T-cell (primary cell): Measurements from ENCODE around the gene PLEKHG5. TPM values are rescaled to one million over a fixed set of nuclear protein-coding genes. Genes with fewer than 3 reads are reported as not detected.
A peak's percentile ranks its signal among the peaks of the same experiment; 100 is the strongest.

Experiments used
- ATAC-seq, 4 experiments: fragments of 200-7000 bp in 3 of 4; fragments of 150-1000 bp in 1 of 4; cut with Tn5 transposase; replicated peaks in 1 of 4; 1 replicate in 3 of 4; 2 replicates in 1 of 4; pipeline ENCODE4 v1.10.0; 2021; ENCODE audit warnings: moderate library complexity in 3 of 4, mild to moderate bottlenecking in 2 of 4, moderate number of reproducible peaks in 1 of 4
- CTCF ChIA-PET, 2 donors: fragments of 300-600 bp; sonication (Branson Sonifier 250); formaldehyde crosslinking; loops; one replicate each; lab custom pipeline; 2022; ENCODE audit warnings: antibody characterized with exemption in 2 of 2; lab: Charles Lee
- POLR2A ChIA-PET, 2 donors: fragments of 300-600 bp; sonication (Branson Sonifier 250); formaldehyde crosslinking; loops; one replicate each; lab custom pipeline; 2022; ENCODE audit warnings: antibody characterized with exemption in 2 of 2; lab: Charles Lee
- DNase-seq, 35 experiments: peaks; one replicate each; pipeline versions ENCODE4 v3.0.0 to v3.0.0-alpha.2; 2013 to 2023
- H3K27ac ChIP-seq: one replicate; pipeline ENCODE4 v1.5.1; 2013; ENCODE audit warnings: low read length
- H3K27me3 ChIP-seq, 2 experiments: replicated peaks in 1 of 2; 1 replicate in 1 of 2; 2 replicates in 1 of 2; pipeline versions ENCODE4 v1.6.1 to v1.7.0; 2013; ENCODE audit warnings: low read length in 1 of 2, mixed read lengths in 1 of 2; ENCODE audit not compliant: control insufficient read depth in 2 of 2, insufficient read depth in 2 of 2; ENCODE audit errors: extremely low read depth in 1 of 2
- H3K36me3 ChIP-seq, 2 donors: 1 replicate in 1 of 2; 2 replicates in 1 of 2; pipeline versions ENCODE4 v1.6.1 to v1.7.0; 2013; ENCODE audit warnings: low read length in 1 of 2; ENCODE audit not compliant: control insufficient read depth in 2 of 2, insufficient read depth in 1 of 2; ENCODE audit errors: extremely low read depth in 1 of 2
- H3K4me1 ChIP-seq, 2 experiments: 1 replicate in 1 of 2; 2 replicates in 1 of 2; pipeline versions ENCODE4 v1.6.1 to v1.7.0; 2013; ENCODE audit warnings: low read length in 2 of 2, mixed read lengths in 1 of 2; ENCODE audit not compliant: insufficient read depth in 2 of 2, control insufficient read depth in 1 of 2; ENCODE audit errors: extremely low read depth in 1 of 2
- H3K4me3 ChIP-seq, 2 donors: 1 replicate in 1 of 2; 2 replicates in 1 of 2; pipeline versions ENCODE4 v1.5.1 to v1.7.0; 2013; ENCODE audit warnings: mild to moderate bottlenecking in 2 of 2, low read length in 1 of 2, moderate library complexity in 1 of 2; ENCODE audit not compliant: control insufficient read depth in 1 of 2; ENCODE audit errors: extremely low read depth in 1 of 2
- H3K9me3 ChIP-seq: 2 replicates; pipeline ENCODE4 v1.7.0; 2013
- H3K27ac Mint-ChIP-seq, 2 donors: one replicate each; pipeline ENCODE4 v1.8.0; 2020 to 2021; ENCODE audit warnings: mild to moderate bottlenecking in 2 of 2, mixed read lengths in 2 of 2
- H3K27me3 Mint-ChIP-seq, 2 donors: one replicate each; pipeline ENCODE4 v1.8.0; 2021 to 2022; ENCODE audit warnings: mixed read lengths in 2 of 2
- H3K36me3 Mint-ChIP-seq: one replicate; pipeline ENCODE4 v1.8.0; 2021; ENCODE audit warnings: mixed read lengths
- H3K4me1 Mint-ChIP-seq, 3 donors: one replicate each; pipeline ENCODE4 v1.8.0; 2020 to 2022; ENCODE audit warnings: mixed read lengths in 3 of 3, mild to moderate bottlenecking in 1 of 3
- H3K4me3 Mint-ChIP-seq, 3 donors: one replicate each; pipeline ENCODE4 v1.8.0; 2020 to 2022; ENCODE audit warnings: mild to moderate bottlenecking in 3 of 3, mixed read lengths in 3 of 3, moderate library complexity in 3 of 3
- H3K9me3 Mint-ChIP-seq, 3 donors: one replicate each; pipeline ENCODE4 v1.8.0; 2020 to 2022; ENCODE audit warnings: mixed read lengths in 3 of 3
- WGBS: methylation state at CpG from one replicate; pipeline ENCODE4 v1.1.5; 2013; ENCODE audit warnings: missing lambda C conversion rate; ENCODE audit not compliant: insufficient coverage; 5-methylcytosine and 5-hydroxymethylcytosine counted together
- total RNA-seq, 35 experiments: library from RNA in 6 of 35; stranded (reverse) in 6 of 35; fragments of 120-200 nt in 1 of 35; gene quantifications; one replicate each; pipeline versions ENCODE4 v1.2.1 to v1.2.4 and lab custom pipeline; 2013 to 2026

The PLEKHG5 gene, protein sequence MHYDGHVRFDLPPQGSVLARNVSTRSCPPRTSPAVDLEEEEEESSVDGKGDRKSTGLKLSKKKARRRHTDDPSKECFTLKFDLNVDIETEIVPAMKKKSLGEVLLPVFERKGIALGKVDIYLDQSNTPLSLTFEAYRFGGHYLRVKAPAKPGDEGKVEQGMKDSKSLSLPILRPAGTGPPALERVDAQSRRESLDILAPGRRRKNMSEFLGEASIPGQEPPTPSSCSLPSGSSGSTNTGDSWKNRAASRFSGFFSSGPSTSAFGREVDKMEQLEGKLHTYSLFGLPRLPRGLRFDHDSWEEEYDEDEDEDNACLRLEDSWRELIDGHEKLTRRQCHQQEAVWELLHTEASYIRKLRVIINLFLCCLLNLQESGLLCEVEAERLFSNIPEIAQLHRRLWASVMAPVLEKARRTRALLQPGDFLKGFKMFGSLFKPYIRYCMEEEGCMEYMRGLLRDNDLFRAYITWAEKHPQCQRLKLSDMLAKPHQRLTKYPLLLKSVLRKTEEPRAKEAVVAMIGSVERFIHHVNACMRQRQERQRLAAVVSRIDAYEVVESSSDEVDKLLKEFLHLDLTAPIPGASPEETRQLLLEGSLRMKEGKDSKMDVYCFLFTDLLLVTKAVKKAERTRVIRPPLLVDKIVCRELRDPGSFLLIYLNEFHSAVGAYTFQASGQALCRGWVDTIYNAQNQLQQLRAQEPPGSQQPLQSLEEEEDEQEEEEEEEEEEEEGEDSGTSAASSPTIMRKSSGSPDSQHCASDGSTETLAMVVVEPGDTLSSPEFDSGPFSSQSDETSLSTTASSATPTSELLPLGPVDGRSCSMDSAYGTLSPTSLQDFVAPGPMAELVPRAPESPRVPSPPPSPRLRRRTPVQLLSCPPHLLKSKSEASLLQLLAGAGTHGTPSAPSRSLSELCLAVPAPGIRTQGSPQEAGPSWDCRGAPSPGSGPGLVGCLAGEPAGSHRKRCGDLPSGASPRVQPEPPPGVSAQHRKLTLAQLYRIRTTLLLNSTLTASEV
- 10 to 100 TPM in 1 of 5 donors, 1 to 10 TPM in 4; 7.1 to 18.2 (median 8.4) TPM for total RNA-seq
- 4.1 TPM for total RNA-seq (2013)
- 1.8 to 40.7 (median 13.2) reads per million in 29 experiments for total RNA-seq (lab: John Stamatoyannopoulos, UW)

DNA sequence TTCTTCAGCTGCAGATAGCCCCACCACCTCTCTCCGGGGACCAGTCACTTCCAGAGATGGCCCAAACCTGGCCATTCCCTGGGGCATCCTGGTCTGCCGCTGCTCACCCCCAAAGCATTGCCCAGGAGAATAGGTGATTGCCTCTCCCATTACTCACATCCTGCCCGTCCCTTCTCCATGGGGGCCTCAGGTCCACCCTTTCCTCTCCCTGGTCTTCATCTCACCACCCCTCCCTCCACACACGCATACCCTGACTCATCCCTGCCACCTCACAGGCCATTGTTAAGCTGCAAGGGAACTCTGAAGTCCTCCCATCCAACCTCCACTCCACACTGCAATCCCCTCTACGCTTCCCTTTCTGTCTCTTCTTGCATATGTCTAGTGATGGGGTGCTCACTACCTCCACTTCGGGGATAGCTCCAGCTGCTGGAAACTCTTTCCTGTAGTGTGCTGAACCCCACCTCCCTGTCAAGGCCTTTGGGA, at the start of gene PLEKHG5:
PLEKHG5 (minus strand) TSS at position 188 of the 483 bp plus-strand sequence. CDS start 14,096 bp downstream, outside the sequence.
- Mint-ChIP-seq H3K4me3 (peak within 1 kb of the TSS; percentile 67 to 81 (median 71)), H3K27ac (peak within 1 kb of the TSS; percentile 72 to 83), H3K9me3 (no peaks in the 10 kb centered on the region), H3K36me3 (no peaks in the 10 kb centered on the region), H3K4me1 (peaks cover 21 to 37% (median 25%) of the 10 kb centered on the region in 3 donors), H3K27me3 (peaks cover 4 to 8% of the 10 kb centered on the region in 2 donors)
- Histone ChIP-seq H3K27ac (peak within 1 kb of the TSS; percentile 56), H3K27me3 (peaks cover 0 to 34% of the 10 kb centered on the region in 2 experiments), H3K4me3 (peak within 1 kb of the TSS; percentile 68 to 84), H3K4me1 (peaks cover 2 to 56% of the 10 kb centered on the region in 2 experiments), H3K9me3 (no peaks in the 10 kb centered on the region), H3K36me3 (no peaks in the 10 kb centered on the region)
- ATAC-seq = no peak
- ChIA-PET CTCF (interaction anchor here (0.5 to 1.5 kb wide), 4 partner anchors 10 to 153 kb away, joined by 3 to 5 read pairs (median 4); no protein-coding TSS in a partner anchor), POLR2A (no interaction called here)
- WGBS = 93% methylated on average over 4 of the region's 6 CpGs
- no peak for DNase-seq

DNA sequence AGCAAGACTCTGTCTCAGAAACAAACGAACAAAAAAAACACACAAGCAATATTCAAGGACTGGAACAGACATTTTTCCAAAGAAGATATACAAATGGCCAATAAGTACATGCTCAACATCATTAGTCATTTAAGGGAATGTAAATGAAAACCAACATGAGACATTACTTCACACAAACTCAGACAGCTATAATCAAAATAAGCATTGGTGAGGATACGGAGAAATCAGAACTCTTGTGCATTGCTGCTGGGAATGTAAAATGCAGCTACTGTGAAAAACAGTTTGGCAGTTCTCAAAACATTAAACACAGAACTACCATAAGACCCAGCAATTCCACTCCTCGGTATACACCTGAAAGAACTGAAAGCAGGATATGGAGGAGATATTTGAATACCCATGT, 47.5 kb upstream of the PLEKHG5 start:
- Mint-ChIP-seq H3K9me3 (no peaks in the 10 kb centered on the region), H3K4me1 (peaks cover 0 to 12% (median 4%) of the 10 kb centered on the region in 3 donors), H3K36me3 (peaks cover 21% of the 10 kb centered on the region), H3K27ac (peak overlapping the region; percentile 32 to 55), H3K27me3 (no peaks in the 10 kb centered on the region), H3K4me3 (no peak overlapping the region)
- Histone ChIP-seq H3K27me3 (no peaks in the 10 kb centered on the region), H3K27ac (no peak overlapping the region), H3K9me3 (no peaks in the 10 kb centered on the region), H3K36me3 (peaks cover 7 to 27% of the 10 kb centered on the region in 2 donors), H3K4me1 (peaks cover 0 to 4% of the 10 kb centered on the region in 2 experiments), H3K4me3 (no peak overlapping the region)
- no CpG with 5 or more reads among the region's 3 CpGs for WGBS
- DNase-seq (no peak), ATAC-seq (no peak)
- CTCF ChIA-PET = no interaction called here
- POLR2A ChIA-PET = no interaction called here

DNA sequence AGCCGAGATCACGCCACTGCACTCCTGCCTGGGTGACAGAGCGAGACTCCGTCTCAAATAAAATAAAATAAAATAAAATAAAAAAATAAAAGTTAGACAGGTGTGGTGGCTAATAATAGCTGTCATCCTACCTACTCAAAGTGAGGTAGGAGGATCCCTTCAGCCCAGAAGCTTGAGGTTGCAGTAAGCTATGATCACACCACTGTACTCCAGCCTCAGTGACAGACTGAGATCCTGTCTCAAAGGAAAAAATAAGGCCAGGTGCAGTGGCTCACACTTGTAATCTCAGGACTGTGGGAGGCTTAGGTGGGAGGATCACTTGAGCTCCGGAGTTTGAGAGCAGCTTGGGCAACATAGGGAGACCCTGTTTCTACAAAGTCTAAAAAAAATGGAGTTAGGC, 44.8 kb upstream of the PLEKHG5 start:
- no peak for ATAC-seq
- no peak overlapping the region for H3K4me3 Mint-ChIP-seq

GRCh38 chr1:6535214-6535613, 43.7 kb upstream of the PLEKHG5 start:
- Histone ChIP-seq H3K9me3 (no peaks in the 10 kb centered on the region), H3K4me1 (no peaks in the 10 kb centered on the region), H3K27me3 (no peaks in the 10 kb centered on the region), H3K27ac (no peak overlapping the region), H3K36me3 (peaks cover 7 to 42% of the 10 kb centered on the region in 2 donors), H3K4me3 (no peak overlapping the region)
- 100% methylated on average over 1 of the region's 4 CpGs for WGBS
- no peaks in the 10 kb centered on the region for H3K27me3 Mint-ChIP-seq
- H3K4me3 Mint-ChIP-seq = no peak overlapping the region
- ChIA-PET CTCF (interaction anchor here in 1 of 2 donors (0.5 kb wide), 1 partner anchor 104 kb away, joined by 11 read pairs; no protein-coding TSS in a partner anchor), POLR2A (no interaction called here)
- peaks cover 0 to 12% (median 4%) of the 10 kb centered on the region in 3 donors for H3K4me1 Mint-ChIP-seq
- peaks cover 29% of the 10 kb centered on the region for H3K36me3 Mint-ChIP-seq
- DNase-seq (no peak), ATAC-seq (no peak)
- H3K27ac Mint-ChIP-seq = peak overlapping the region in 1 of 2 donors; percentile 28
- no peaks in the 10 kb centered on the region for H3K9me3 Mint-ChIP-seq

More for the DNA sequence above, 44.8 kb upstream of the PLEKHG5 start:
- no peaks in the 10 kb centered on the region for H3K27me3 Mint-ChIP-seq
- no CpG with 5 or more reads among the region's 5 CpGs for WGBS
- Histone ChIP-seq H3K27me3 (no peaks in the 10 kb centered on the region), H3K27ac (no peak overlapping the region), H3K36me3 (peaks cover 5 to 38% of the 10 kb centered on the region in 2 donors), H3K9me3 (no peaks in the 10 kb centered on the region), H3K4me3 (no peak overlapping the region), H3K4me1 (no peaks in the 10 kb centered on the region)
- no peak for DNase-seq
- peaks cover 0 to 12% (median 4%) of the 10 kb centered on the region in 3 donors for H3K4me1 Mint-ChIP-seq
- ChIA-PET POLR2A (interaction anchor here (0.6 to 1.2 kb wide), 2 partner anchors 13 to 45 kb away, joined by 3 to 6 read pairs; no protein-coding TSS in a partner anchor), CTCF (no interaction called here)
- H3K36me3 Mint-ChIP-seq = peaks cover 29% of the 10 kb centered on the region
- H3K9me3 Mint-ChIP-seq = no peaks in the 10 kb centered on the region
- no peak overlapping the region for H3K27ac Mint-ChIP-seq

GRCh38 chr1:6534248-6534822, 42.9 kb upstream of the PLEKHG5 start:
- no peaks in the 10 kb centered on the region for H3K27me3 Mint-ChIP-seq
- DNase-seq = no peak
- 100% methylated on average over 3 of the region's 8 CpGs for WGBS
- Histone ChIP-seq H3K4me3 (no peak overlapping the region), H3K36me3 (peaks cover 7 to 42% of the 10 kb centered on the region in 2 donors), H3K27me3 (no peaks in the 10 kb centered on the region), H3K9me3 (no peaks in the 10 kb centered on the region), H3K27ac (no peak overlapping the region), H3K4me1 (no peaks in the 10 kb centered on the region)
- ChIA-PET CTCF (no interaction called here), POLR2A (no interaction called here)
- no peak for ATAC-seq
- no peaks in the 10 kb centered on the region for H3K9me3 Mint-ChIP-seq
- H3K27ac Mint-ChIP-seq = no peak overlapping the region
- H3K36me3 Mint-ChIP-seq = peaks cover 29% of the 10 kb centered on the region
- peaks cover 0 to 12% (median 4%) of the 10 kb centered on the region in 3 donors for H3K4me1 Mint-ChIP-seq
- no peak overlapping the region for H3K4me3 Mint-ChIP-seq
